Mononuclear cell (primary cell): ENCODE data around the gene PPP1R13B. TPM values are rescaled to one million over a fixed set of nuclear protein-coding genes. Genes with fewer than 3 reads are reported as not detected.

Experiments used
- H3K27me3 ChIP-seq: 2 replicates; pipeline ENCODE4 v1.6.0; 2011; ENCODE audit warnings: low read length, control low read depth; ENCODE audit not compliant: insufficient read depth
- H3K4me1 ChIP-seq: 2 replicates; pipeline ENCODE4 v1.5.1; 2011; ENCODE audit warnings: mild to moderate bottlenecking, low read length, control low read depth; ENCODE audit not compliant: insufficient read depth
- H3K4me3 ChIP-seq: 2 replicates; pipeline ENCODE4 v1.5.1; 2011; ENCODE audit warnings: mild to moderate bottlenecking, low read length, moderate library complexity
- H3K9me3 ChIP-seq: 2 replicates; pipeline ENCODE4 v1.5.1; 2011; ENCODE audit warnings: low read depth, mild to moderate bottlenecking, control low read depth, low read length
- total RNA-seq: library from RNA; depleted of rRNA; stranded (reverse); fragments of >200 nt; gene quantifications from one replicate; pipeline ENCODE4 v1.2.3, GENCODE V29; 2012

PPP1R13B gene
- total RNA-seq, 1 donor: 4.5 TPM

DNA sequence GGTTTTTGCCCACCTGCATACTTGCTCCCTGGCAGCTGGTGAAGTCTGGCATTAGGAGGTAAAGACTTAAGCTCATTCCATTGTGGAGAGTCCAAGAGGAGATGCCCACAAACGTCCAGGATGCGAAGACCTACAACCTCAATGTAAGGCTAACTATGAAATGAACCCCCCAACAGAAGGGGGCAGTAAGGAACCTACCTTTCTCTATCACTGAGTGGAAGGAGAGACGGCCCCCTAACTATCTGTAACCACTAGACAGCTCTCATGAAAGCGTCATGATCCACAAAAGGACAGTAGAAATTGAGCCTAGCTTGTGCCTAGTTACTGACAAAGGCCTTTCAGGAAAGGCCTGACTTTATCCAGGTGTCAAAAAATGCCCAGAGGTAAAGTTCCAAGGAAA, 76.5 kb downstream of the PPP1R13B start:
- H3K4me1 ChIP-seq: no peaks in the 10 kb centered on the region

GRCh38 chr14:103770500-103770899, 76.9 kb downstream of the PPP1R13B start:
- H3K27me3 ChIP-seq: no peaks in the 10 kb centered on the region
- no peak overlapping the region for H3K4me3 ChIP-seq
- H3K4me1 ChIP-seq: no peaks in the 10 kb centered on the region
- no peaks in the 10 kb centered on the region for H3K9me3 ChIP-seq

More for the DNA sequence above, 76.5 kb downstream of the PPP1R13B start:
- no peaks in the 10 kb centered on the region for H3K27me3 ChIP-seq
- no peaks in the 10 kb centered on the region for H3K9me3 ChIP-seq
- H3K4me3 ChIP-seq: no peak overlapping the region

DNA sequence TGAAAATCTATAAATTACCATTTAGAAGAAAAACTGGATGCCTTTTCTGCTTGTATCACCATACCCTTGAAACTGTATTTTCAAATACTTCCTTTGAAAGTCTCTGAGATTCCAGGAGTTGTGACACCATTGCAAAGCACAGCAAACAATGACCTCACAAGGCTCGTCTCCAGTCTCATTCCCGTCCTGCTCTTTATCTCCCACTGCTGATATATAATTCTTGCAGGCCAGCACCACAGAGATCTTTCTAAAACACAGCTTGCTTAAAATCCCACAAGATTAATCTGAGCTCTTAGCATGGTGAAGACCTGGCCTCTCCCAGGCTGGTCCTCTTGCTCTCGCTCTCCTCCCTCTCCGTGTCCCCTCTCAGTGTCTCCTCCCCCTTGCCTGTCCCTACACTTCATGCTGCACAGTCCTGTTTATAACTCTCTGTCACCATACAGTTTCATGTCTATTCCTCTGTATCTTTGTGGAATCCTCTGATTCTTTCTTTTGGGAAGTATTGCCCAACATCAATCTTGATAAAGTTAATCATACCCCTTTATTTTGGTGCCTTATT, 80.0 kb downstream of the PPP1R13B start:
- Histone ChIP-seq H3K4me3 (no peak overlapping the region), H3K9me3 (no peaks in the 10 kb centered on the region), H3K27me3 (no peaks in the 10 kb centered on the region), H3K4me1 (no peaks in the 10 kb centered on the region)

DNA sequence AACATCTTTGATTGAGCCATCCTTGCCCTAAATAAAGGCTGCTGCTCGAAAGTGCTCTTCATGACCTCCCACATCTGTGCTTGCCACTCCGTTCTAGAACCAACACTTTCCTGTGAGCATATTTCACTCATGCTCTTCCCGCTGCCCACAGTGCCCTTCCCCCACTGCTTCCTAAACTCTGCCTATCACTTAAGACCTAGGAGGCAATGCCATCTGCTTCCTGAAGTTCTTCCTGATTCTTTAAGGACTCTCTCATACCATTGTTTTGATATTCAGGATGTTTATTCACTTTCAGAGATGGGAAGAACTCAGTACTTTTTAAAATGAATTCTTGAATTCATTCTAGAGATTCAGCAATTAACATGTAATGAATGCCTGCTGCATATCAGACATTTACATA, 81.8 kb downstream of the PPP1R13B start:
- Histone ChIP-seq H3K9me3 (no peaks in the 10 kb centered on the region), H3K4me1 (no peaks in the 10 kb centered on the region), H3K4me3 (no peak overlapping the region), H3K27me3 (no peaks in the 10 kb centered on the region)

GRCh38 chr14:103763730-103764488, 83.5 kb downstream of the PPP1R13B start:
- Histone ChIP-seq H3K27me3 (no peaks in the 10 kb centered on the region), H3K4me3 (no peak overlapping the region), H3K4me1 (no peaks in the 10 kb centered on the region), H3K9me3 (no peaks in the 10 kb centered on the region)

DNA sequence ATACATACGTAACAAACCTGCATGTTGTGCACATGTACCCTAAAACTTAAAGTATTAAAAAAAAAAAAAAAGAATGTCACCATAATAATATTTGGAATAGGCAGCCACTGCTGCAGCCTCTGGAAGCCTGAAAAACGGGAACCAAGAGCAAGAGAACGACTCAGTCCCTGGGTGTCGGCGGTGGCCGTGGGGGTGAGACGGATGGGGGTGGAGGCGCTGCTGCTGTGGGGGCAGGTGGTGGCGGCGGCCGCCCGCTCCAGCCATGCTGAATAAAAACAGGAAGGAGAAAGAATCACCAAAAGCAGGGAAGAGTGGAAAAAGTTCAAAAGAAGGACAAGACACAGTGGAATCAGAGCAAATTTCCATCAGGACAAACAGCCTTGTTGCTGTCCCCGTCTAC, 84.8 kb downstream of the PPP1R13B start:
- H3K4me3 ChIP-seq: no peak overlapping the region
- no peaks in the 10 kb centered on the region for H3K9me3 ChIP-seq
- H3K27me3 ChIP-seq: no peaks in the 10 kb centered on the region
- no peaks in the 10 kb centered on the region for H3K4me1 ChIP-seq

- no peaks in the 10 kb centered on the region for H3K4me1 ChIP-seq
- H3K4me3 ChIP-seq: no peak overlapping the region
- H3K9me3 ChIP-seq: no peaks in the 10 kb centered on the region
- no peaks in the 10 kb centered on the region for H3K27me3 ChIP-seq
Measured at GRCh38 chr14:103762036-103762435, 85.3 kb downstream of the PPP1R13B start.

DNA sequence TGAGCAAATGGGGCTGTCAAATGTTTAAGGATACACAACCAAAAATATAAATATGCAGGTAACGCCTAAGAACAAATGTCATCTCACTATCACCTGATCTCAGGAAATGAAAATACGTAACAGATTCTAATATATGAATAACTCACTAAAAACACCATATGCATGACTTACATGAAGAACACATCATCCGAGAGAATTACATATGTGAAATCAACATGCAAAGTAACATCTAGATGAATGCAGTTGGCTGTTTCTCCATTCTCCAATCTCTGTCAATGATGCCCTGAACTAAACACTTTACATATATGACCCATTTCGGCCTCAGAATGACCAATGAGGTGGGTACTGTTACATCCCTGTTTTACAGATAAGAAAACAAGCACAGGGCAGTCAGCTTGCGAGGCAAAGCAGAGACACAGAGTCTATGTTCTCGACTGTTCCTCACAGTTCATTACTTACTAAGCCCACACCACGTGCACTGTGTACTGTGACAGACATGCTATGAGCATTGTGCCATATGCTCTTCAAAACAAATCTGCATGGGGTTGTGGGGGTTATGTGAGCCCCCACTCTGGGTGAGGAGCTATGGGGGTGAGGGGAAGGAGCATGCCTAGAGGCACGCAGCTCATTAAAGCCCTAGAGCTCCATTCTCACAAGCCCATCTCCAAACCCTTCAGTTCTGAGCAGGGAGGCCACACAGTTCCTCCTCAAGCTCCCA, 89.2 kb downstream of the PPP1R13B start:
- Histone ChIP-seq H3K4me3 (no peak overlapping the region), H3K27me3 (no peaks in the 10 kb centered on the region), H3K4me1 (no peaks in the 10 kb centered on the region), H3K9me3 (no peaks in the 10 kb centered on the region)

- Histone ChIP-seq H3K27me3 (no peaks in the 10 kb centered on the region), H3K4me3 (no peak overlapping the region), H3K9me3 (no peaks in the 10 kb centered on the region), H3K4me1 (no peaks in the 10 kb centered on the region)
Measured at GRCh38 chr14:103755060-103755459, 92.3 kb downstream of the PPP1R13B start.

DNA sequence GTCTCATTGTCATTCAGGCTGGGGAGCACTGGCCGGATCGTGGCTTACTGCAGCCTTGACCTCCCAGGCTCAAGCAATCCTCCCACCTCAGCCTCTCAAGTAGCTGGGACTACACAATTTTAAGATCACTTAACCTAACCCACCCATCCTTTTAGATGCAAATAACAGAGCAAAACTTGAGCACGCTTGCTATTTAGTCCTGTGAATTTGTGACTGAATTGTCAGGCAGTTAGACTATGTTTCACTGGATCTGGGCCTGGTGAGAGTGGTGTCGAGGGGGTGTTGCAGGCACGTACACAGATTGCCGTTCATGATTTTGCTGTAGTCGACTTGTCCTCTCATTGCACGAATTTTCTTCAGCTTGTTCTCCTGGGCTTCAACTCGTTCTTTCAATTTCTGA, 93.6 kb downstream of the PPP1R13B start:
- Histone ChIP-seq H3K27me3 (no peaks in the 10 kb centered on the region), H3K9me3 (no peaks in the 10 kb centered on the region), H3K4me1 (no peaks in the 10 kb centered on the region), H3K4me3 (no peak overlapping the region)

DNA sequence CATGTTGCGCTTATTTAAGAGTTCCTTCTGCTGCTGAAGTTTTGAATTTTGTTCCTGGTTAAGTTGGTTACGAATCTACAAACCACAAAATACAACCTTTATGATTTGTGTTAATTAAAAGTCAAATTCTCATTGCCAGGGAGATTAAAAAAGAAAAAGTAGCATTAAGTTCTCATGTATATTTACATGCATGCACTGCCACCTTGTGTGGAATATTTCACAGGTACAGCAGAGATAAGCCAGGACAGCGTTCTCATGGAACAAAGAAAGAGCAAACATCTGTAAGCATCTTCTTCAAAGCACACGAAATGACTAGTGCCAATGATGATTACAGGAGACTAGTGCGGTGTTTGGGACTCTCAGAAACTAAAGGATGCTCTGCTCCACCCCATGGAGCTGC, 97.5 kb downstream of the PPP1R13B start:
- Histone ChIP-seq H3K27me3 (no peaks in the 10 kb centered on the region), H3K4me3 (no peak overlapping the region), H3K9me3 (no peaks in the 10 kb centered on the region), H3K4me1 (no peaks in the 10 kb centered on the region)

DNA sequence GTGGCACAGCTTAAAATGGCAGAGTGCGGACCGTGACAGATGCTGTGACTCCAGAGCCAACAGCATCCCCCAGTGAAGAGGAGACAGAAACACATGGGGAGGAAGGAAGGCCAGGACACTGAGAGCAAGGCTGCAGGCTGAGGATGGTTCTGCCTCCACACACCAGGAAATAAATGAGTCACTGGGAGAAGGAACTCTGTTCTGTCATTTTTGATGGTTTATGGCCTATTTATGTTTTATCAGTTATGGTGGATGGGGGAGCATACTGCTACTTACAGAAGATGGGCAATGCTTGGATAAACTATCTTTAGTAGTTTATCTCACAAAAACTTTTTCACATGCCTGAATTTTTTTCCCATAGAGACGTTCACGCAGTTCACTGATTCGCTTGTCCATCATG, 97.9 kb downstream of the PPP1R13B start:
- Histone ChIP-seq H3K4me1 (no peaks in the 10 kb centered on the region), H3K4me3 (no peak overlapping the region), H3K9me3 (no peaks in the 10 kb centered on the region), H3K27me3 (no peaks in the 10 kb centered on the region)

- no peaks in the 10 kb centered on the region for H3K27me3 ChIP-seq
- H3K4me3 ChIP-seq: no peak overlapping the region
- H3K9me3 ChIP-seq: no peaks in the 10 kb centered on the region
- H3K4me1 ChIP-seq: no peaks in the 10 kb centered on the region
Measured at GRCh38 chr14:103748534-103748857, 98.9 kb downstream of the PPP1R13B start.

DNA sequence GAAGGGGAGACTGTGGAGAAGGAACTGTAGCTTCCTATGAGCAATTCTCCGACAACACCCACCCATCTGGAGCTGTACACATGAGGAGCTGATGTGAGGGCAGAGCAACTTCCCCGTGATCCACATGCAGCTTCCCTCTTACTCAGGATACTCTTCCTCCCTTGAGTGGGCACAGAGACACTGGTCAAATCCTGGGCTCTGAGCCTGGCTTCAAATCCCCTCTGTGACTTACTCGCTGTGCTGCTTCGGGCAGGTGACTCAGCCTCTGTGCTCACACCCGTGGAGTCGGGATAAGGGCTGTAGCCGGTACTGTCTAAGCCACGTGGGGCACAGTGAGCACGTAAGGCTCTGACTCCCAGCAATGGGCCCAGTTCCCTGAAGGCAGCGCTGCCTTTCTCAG, 100.7 kb downstream of the PPP1R13B start:
- Histone ChIP-seq H3K4me1 (no peaks in the 10 kb centered on the region), H3K27me3 (no peaks in the 10 kb centered on the region), H3K9me3 (no peaks in the 10 kb centered on the region), H3K4me3 (no peak overlapping the region)

GRCh38 chr14:103745424-103745823, 102.0 kb downstream of the PPP1R13B start:
- no peak overlapping the region for H3K4me3 ChIP-seq

More at GRCh38 chr14:103745424-103745823, 102.0 kb downstream of the PPP1R13B start:
- Histone ChIP-seq H3K9me3 (no peaks in the 10 kb centered on the region), H3K4me1 (no peaks in the 10 kb centered on the region), H3K27me3 (no peaks in the 10 kb centered on the region)
